Measurements from ENCODE around the gene RPS6KA2.
"Not testable (repeated sequence)": the region's sequence is repeated elsewhere in the genome, so short reads cannot be mapped to it uniquely, and the experiment has no call there.

The RPS6KA2 gene

GRCh38 chr6:166411721-166412151 is 215.3 kb downstream of the RPS6KA2 start:
- DNase-seq, result no peak

GRCh38 chr6:166411271-166411670 is 215.8 kb downstream of the RPS6KA2 start:
- no peak for DNase-seq

- DNase-seq, result no peak
These were observed 216.6 kb downstream of the RPS6KA2 start for GRCh38 chr6:166410426-166410935.

GRCh38 chr6:166408936-166409755 is 217.9 kb downstream of the RPS6KA2 start:
- no peak for DNase-seq

GRCh38 chr6:166406197-166406596 is 220.9 kb downstream of the RPS6KA2 start:
- no peak for DNase-seq

GRCh38 chr6:166405386-166405785 is 221.7 kb downstream of the RPS6KA2 start:
- no peak for DNase-seq

GRCh38 chr6:166402582-166403277 is 224.3 kb downstream of the RPS6KA2 start:
- DNase-seq, result peak; percentile 9

- peak; percentile 42 for DNase-seq
These were observed 226.3 kb downstream of the RPS6KA2 start for GRCh38 chr6:166400649-166401250.

- DNase-seq, result no peak
These were observed 226.9 kb downstream of the RPS6KA2 start for GRCh38 chr6:166400181-166400580.

- no peak for DNase-seq
These were observed 228.7 kb downstream of the RPS6KA2 start for GRCh38 chr6:166398348-166398747.

GRCh38 chr6:166397849-166398248 is 229.2 kb downstream of the RPS6KA2 start:
- no peak for DNase-seq

GRCh38 chr6:166395778-166396177 is 231.3 kb downstream of the RPS6KA2 start:
- no peak for DNase-seq

GRCh38 chr6:166395351-166395750 is 231.7 kb downstream of the RPS6KA2 start:
- DNase-seq, result no peak

GRCh38 chr6:166394036-166394892 is 232.8 kb downstream of the RPS6KA2 start:
- DNase-seq, result peak; percentile 30

GRCh38 chr6:166393535-166393823 is 233.6 kb downstream of the RPS6KA2 start:
- DNase-seq, result peak; percentile 30

GRCh38 chr6:166392755-166393534 is 234.1 kb downstream of the RPS6KA2 start:
- DNase-seq, result not testable (repeated sequence)

- DNase-seq, result no peak
These were observed 237.9 kb downstream of the RPS6KA2 start for GRCh38 chr6:166389119-166389518.

- DNase-seq, result no peak
These were observed 238.6 kb downstream of the RPS6KA2 start for GRCh38 chr6:166388290-166389004.

GRCh38 chr6:166387642-166388289 is 239.3 kb downstream of the RPS6KA2 start:
- no peak for DNase-seq

- not testable (repeated sequence) for DNase-seq
These were observed 240.0 kb downstream of the RPS6KA2 start for GRCh38 chr6:166387098-166387497.

GRCh38 chr6:166386111-166386510 is 240.9 kb downstream of the RPS6KA2 start:
- DNase-seq, result no peak
